ENCODE measurements around the gene SLC25A36.
"Not testable (repeated sequence)": the region's sequence is repeated elsewhere in the genome, so short reads cannot be mapped to it uniquely, and the experiment has no call there.

GRCh38 chr3:141017366-141018322 lies 76.0 kb downstream of the SLC25A36 start:
- not testable (repeated sequence) for TF ChIP-seq RELA (CRISPR knock-in tag; IDR thresholded peaks at IDR 0.05; ENCODE audit: borderline replicate concordance); ZNF425 (CRISPR knock-in tag; conservative IDR thresholded peaks at IDR 0.05); NFYB (CRISPR knock-in tag; conservative IDR thresholded peaks at IDR 0.05; ENCODE audit: low read depth); ZNF512 (CRISPR knock-in tag; IDR thresholded peaks at IDR 0.05; ENCODE audit: borderline replicate concordance); CTCF (IDR thresholded peaks at IDR 0.05); GABPB1 (CRISPR knock-in tag; IDR thresholded peaks at IDR 0.05); E2F1 (CRISPR knock-in tag; IDR thresholded peaks at IDR 0.05); CREM (CRISPR knock-in tag; IDR thresholded peaks at IDR 0.05); AFF4 (CRISPR knock-in tag; IDR thresholded peaks at IDR 0.05; ENCODE audit: borderline replicate concordance); MAX (CRISPR knock-in tag; IDR thresholded peaks at IDR 0.05); ATF6 (CRISPR knock-in tag; IDR thresholded peaks at IDR 0.05); TEAD4 (CRISPR knock-in tag; IDR thresholded peaks at IDR 0.05); TP53 (CRISPR knock-in tag; IDR thresholded peaks at IDR 0.05); ATF1 (CRISPR knock-in tag; IDR thresholded peaks at IDR 0.05)
